GM21737 (cell line): ENCODE results near the gene NFYC.

Experiments
- ATAC-seq: cut with Tn5 transposase; IDR thresholded peaks from one replicate; pipeline ENCODE4 v1.9.1; 2021; ENCODE audit warnings: mild to moderate bottlenecking, moderate library complexity; ENCODE audit not compliant: unreplicated experiment

The NFYC gene

GRCh38 chr1:40818264-40818961 is 126.9 kb downstream of the NFYC start:
- peak; percentile 68 for ATAC-seq

- ATAC-seq = no peak
These were observed 127.6 kb downstream of the NFYC start for GRCh38 chr1:40819101-40819500.

GRCh38 chr1:40820251-40820797 is 128.8 kb downstream of the NFYC start:
- no peak for ATAC-seq
